GM21423 (cell line): Measurements from ENCODE around the gene STX11.
"Not testable (repeated sequence)": the region's sequence is repeated elsewhere in the genome, so short reads cannot be mapped to it uniquely, and the experiment has no call there.

Experiments used
- ATAC-seq: cut with Tn5 transposase; IDR thresholded peaks from one replicate; pipeline ENCODE4 v1.9.1; 2021; ENCODE audit warnings: mild to moderate bottlenecking, moderate library complexity; ENCODE audit not compliant: unreplicated experiment

The STX11 gene

GRCh38 chr6:144170044-144170443 is 19.7 kb downstream of the STX11 start:
- ATAC-seq = no peak

- ATAC-seq = no peak
Measured at GRCh38 chr6:144171406-144171805, 21.1 kb downstream of the STX11 start.

- no peak for ATAC-seq
Measured at GRCh38 chr6:144174006-144174405, 23.7 kb downstream of the STX11 start.

- no peak for ATAC-seq
Measured at GRCh38 chr6:144176043-144176442, 25.7 kb downstream of the STX11 start.

- ATAC-seq = no peak
Measured at GRCh38 chr6:144177726-144178125, 27.4 kb downstream of the STX11 start.

GRCh38 chr6:144178323-144178722 is 28.0 kb downstream of the STX11 start:
- ATAC-seq = no peak

- no peak for ATAC-seq
Measured at GRCh38 chr6:144179237-144179636, 28.9 kb downstream of the STX11 start.

- ATAC-seq = no peak
Measured at GRCh38 chr6:144179828-144180227, 29.5 kb downstream of the STX11 start.

- not testable (repeated sequence) for ATAC-seq
Measured at GRCh38 chr6:144180354-144180753, 30.0 kb downstream of the STX11 start.

GRCh38 chr6:144181639-144182038 is 31.3 kb downstream of the STX11 start:
- no peak for ATAC-seq

- not testable (repeated sequence) for ATAC-seq
Measured at GRCh38 chr6:144184186-144184585, 33.9 kb downstream of the STX11 start.

- ATAC-seq = no peak
Measured at GRCh38 chr6:144185133-144185836, 35.0 kb downstream of the STX11 start.

- ATAC-seq = no peak
Measured at GRCh38 chr6:144186817-144187625, 36.7 kb downstream of the STX11 start.

GRCh38 chr6:144189351-144189750 is 39.0 kb downstream of the STX11 start:
- no peak for ATAC-seq

- ATAC-seq = no peak
Measured at GRCh38 chr6:144190080-144190479, 39.8 kb downstream of the STX11 start.

- ATAC-seq = no peak
Measured at GRCh38 chr6:144190593-144190992, 40.3 kb downstream of the STX11 start.

GRCh38 chr6:144193181-144193580 is 42.9 kb downstream of the STX11 start:
- no peak for ATAC-seq

- no peak for ATAC-seq
Measured at GRCh38 chr6:144194293-144194810, 44.0 kb downstream of the STX11 start.

- ATAC-seq = no peak
Measured at GRCh38 chr6:144195671-144196270, 45.5 kb downstream of the STX11 start.

GRCh38 chr6:144197919-144198318 is 47.6 kb downstream of the STX11 start:
- ATAC-seq = no peak

GRCh38 chr6:144202879-144203468 is 52.7 kb downstream of the STX11 start:
- no peak for ATAC-seq
